GM12878 (cell line): Measurements from ENCODE around the gene PRKCE.

Experiments used
- GABPA ChIP-seq: IDR thresholded peaks from 2 replicates; pipeline ENCODE4 v1.6.1; 2014; ENCODE audit warnings: antibody characterized with exemption, low read depth, mild to moderate bottlenecking, inconsistent platforms
- KLF5 ChIP-seq: fragments of 450-650 bp; IDR thresholded peaks from 2 replicates; pipeline ENCODE4 v1.6.1; 2014; ENCODE audit warnings: mild to moderate bottlenecking; ENCODE audit not compliant: partially characterized antibody
- MYC ChIP-seq: IDR thresholded peaks from 2 replicates; pipeline ENCODE4 v1.6.1; 2011; ENCODE audit warnings: mild to moderate bottlenecking, low read length, moderate library complexity, inconsistent platforms; ENCODE audit not compliant: insufficient read depth, insufficient replicate concordance, insufficient read length, severe bottlenecking
- POLR2AphosphoS5 ChIP-seq: IDR thresholded peaks from 2 replicates; pipeline ENCODE4 v1.6.1; 2011; ENCODE audit warnings: mild to moderate bottlenecking, low read length, inconsistent platforms
- TF ChIP-seq, protein P1 (sequence below), 3 experiments: IDR thresholded peaks in 2 of 3; conservative IDR thresholded peaks in 1 of 3; 2 replicates each; pipeline ENCODE4 v1.5.1; 2011; ENCODE audit warnings: low read depth in 3 of 3, low read length in 3 of 3, mild to moderate bottlenecking in 3 of 3, control low read depth in 2 of 3, moderate library complexity in 2 of 3, inconsistent platforms in 1 of 3, mixed read lengths in 1 of 3; ENCODE audit not compliant: control insufficient read depth in 2 of 3, insufficient read depth in 1 of 3; ENCODE audit errors: extremely low read depth in 1 of 3

GRCh38 chr2:45768208-45768607 is 116.7 kb downstream of the PRKCE start:
- TF ChIP-seq GABPA (no peak), KLF5 (no peak), POLR2AphosphoS5 (no peak), MYC (no peak)
- TF ChIP-seq, protein P1, sequence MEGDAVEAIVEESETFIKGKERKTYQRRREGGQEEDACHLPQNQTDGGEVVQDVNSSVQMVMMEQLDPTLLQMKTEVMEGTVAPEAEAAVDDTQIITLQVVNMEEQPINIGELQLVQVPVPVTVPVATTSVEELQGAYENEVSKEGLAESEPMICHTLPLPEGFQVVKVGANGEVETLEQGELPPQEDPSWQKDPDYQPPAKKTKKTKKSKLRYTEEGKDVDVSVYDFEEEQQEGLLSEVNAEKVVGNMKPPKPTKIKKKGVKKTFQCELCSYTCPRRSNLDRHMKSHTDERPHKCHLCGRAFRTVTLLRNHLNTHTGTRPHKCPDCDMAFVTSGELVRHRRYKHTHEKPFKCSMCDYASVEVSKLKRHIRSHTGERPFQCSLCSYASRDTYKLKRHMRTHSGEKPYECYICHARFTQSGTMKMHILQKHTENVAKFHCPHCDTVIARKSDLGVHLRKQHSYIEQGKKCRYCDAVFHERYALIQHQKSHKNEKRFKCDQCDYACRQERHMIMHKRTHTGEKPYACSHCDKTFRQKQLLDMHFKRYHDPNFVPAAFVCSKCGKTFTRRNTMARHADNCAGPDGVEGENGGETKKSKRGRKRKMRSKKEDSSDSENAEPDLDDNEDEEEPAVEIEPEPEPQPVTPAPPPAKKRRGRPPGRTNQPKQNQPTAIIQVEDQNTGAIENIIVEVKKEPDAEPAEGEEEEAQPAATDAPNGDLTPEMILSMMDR (IDR thresholded peaks at IDR 0.05 in 2 of 3, conservative IDR thresholded peaks at IDR 0.05 in 1 of 3; ENCODE audit: control insufficient read depth in 2 of 3, extremely low read depth in 1 of 3, insufficient read depth in 1 of 3, low read depth in 3 of 3, low read length in 3 of 3) = no peak
